MCF 10A (cell line): ENCODE results near the gene MYADML2. TPM values are rescaled to one million over a fixed set of nuclear protein-coding genes. Genes with fewer than 3 reads are reported as not detected.
"Not testable (repeated sequence)": the region's sequence is repeated elsewhere in the genome, so short reads cannot be mapped to it uniquely, and the experiment has no call there.

Experiments
- BruUV-seq: library from RNA; stranded (reverse); fragments of 400-500 nt; replicated peaks from 2 replicates; lab custom pipeline; 2021; lab: Mats Ljungman, UMichigan
- CTCF ChIA-PET: fragments of 300-600 bp; sonication (Branson Sonifier 250); formaldehyde crosslinking; extraction: SDS; loops from one replicate; lab custom pipeline; 2021; ENCODE audit warnings: antibody characterized with exemption, inconsistent platforms; lab: Yijun Ruan, JAX
- POLR2A ChIA-PET: fragments of 300-600, 350-650 bp; sonication (Branson Sonifier 250); formaldehyde crosslinking; extraction: SDS; loops from one replicate; lab custom pipeline; 2020; ENCODE audit warnings: antibody characterized with exemption, inconsistent platforms; lab: Yijun Ruan, JAX
- DNase-seq: peaks from one replicate; pipeline ENCODE4 v3.0.0-alpha.2; 2018; ENCODE audit not compliant: unreplicated experiment
- H3K27ac Mint-ChIP-seq: one replicate; pipeline ENCODE4 v1.8.0; 2022; ENCODE audit warnings: mild to moderate bottlenecking, low read depth, mixed read lengths; ENCODE audit not compliant: unreplicated experiment
- H3K27me3 Mint-ChIP-seq: one replicate; pipeline ENCODE4 v1.8.0; 2022; ENCODE audit warnings: mixed read lengths; ENCODE audit not compliant: insufficient read depth, unreplicated experiment
- H3K36me3 Mint-ChIP-seq: one replicate; pipeline ENCODE4 v1.8.0; 2022; ENCODE audit warnings: mild to moderate bottlenecking, moderate library complexity, mixed read lengths; ENCODE audit not compliant: insufficient read depth, unreplicated experiment
- H3K4me1 Mint-ChIP-seq: one replicate; pipeline ENCODE4 v1.8.0; 2022; ENCODE audit warnings: mixed read lengths; ENCODE audit not compliant: insufficient read depth, unreplicated experiment
- H3K4me3 Mint-ChIP-seq: one replicate; pipeline ENCODE4 v1.8.0; 2022; ENCODE audit warnings: mild to moderate bottlenecking, moderate library complexity, mixed read lengths; ENCODE audit not compliant: unreplicated experiment
- H3K9me3 Mint-ChIP-seq: one replicate; pipeline ENCODE4 v1.8.0; 2022; ENCODE audit warnings: mixed read lengths; ENCODE audit not compliant: unreplicated experiment
- CTCF ChIP-seq: fragments of 200-600 bp; IDR thresholded peaks from one replicate; pipeline ENCODE4 v1.8.0; 2022; ENCODE audit warnings: antibody characterized with exemption, mild to moderate bottlenecking; ENCODE audit not compliant: unreplicated experiment
- intact Hi-C: fragments of 100-400 bp; cut with micrococcal nuclease; formaldehyde crosslinking; loops from 2 replicates; pipeline ENCODE4 v1.14.1; 2022
- total RNA-seq: library from RNA; stranded (reverse); gene quantifications from 2 replicates; pipeline ENCODE4 v1.2.3, GENCODE V29; 2022

The MYADML2 gene
- total RNA-seq, 1 experiment from 2014 or later: not detected

- DNase-seq: no peak
- Mint-ChIP-seq H3K27me3 (no peaks in the 10 kb centered on the region), H3K9me3 (no peaks in the 10 kb centered on the region), H3K36me3 (peaks cover 63% of the 10 kb centered on the region), H3K4me1 (peaks cover 27% of the 10 kb centered on the region), H3K4me3 (no peak overlapping the region), H3K27ac (no peak overlapping the region)
- intact Hi-C loops: loop anchor here (10.0 kb wide), 1 partner anchor 54 kb away; the partner anchor contains the start of gene P4HB
- ChIA-PET POLR2A (no interaction called here), CTCF (no interaction called here)
- TF ChIP-seq CTCF: no peak
- BruUV-seq: no TSS peak
These were observed 28.0 kb downstream of the MYADML2 start for GRCh38 chr17:81918832-81919545.

- Mint-ChIP-seq H3K27ac (peak overlapping the region; percentile 87), H3K36me3 (peaks cover 64% of the 10 kb centered on the region), H3K4me1 (peaks cover 27% of the 10 kb centered on the region), H3K4me3 (peak overlapping the region; percentile 87)
- H3K9me3 Mint-ChIP-seq, DNase-seq, H3K27me3 Mint-ChIP-seq, CTCF ChIA-PET, BruUV-seq: not testable (repeated sequence)
- POLR2A ChIA-PET: interaction anchor here (1.6 kb wide), 1 partner anchor 21 kb away, joined by 6 read pairs; no protein-coding TSS in a partner anchor
- intact Hi-C loops: loop anchor here (10.0 kb wide), 1 partner anchor 54 kb away; the partner anchor contains the start of gene P4HB
These were observed 28.7 kb downstream of the MYADML2 start for GRCh38 chr17:81918333-81918669.

- H3K9me3 Mint-ChIP-seq: no peaks in the 10 kb centered on the region
- ChIA-PET CTCF (interaction anchor here (0.6 kb wide), 3 partner anchors 104 to 1279 kb away, joined by 3 to 4 read pairs (median 3); no protein-coding TSS in a partner anchor), POLR2A (interaction anchor here (0.7 to 2.8 kb wide), 18 partner anchors 9 to 364 kb away, joined by 3 to 59 read pairs (median 4); partner anchors contain the start of genes ARHGDIA, ARL16, CENPX and FASN)
- BruUV-seq: no TSS peak
- no peak for TF ChIP-seq CTCF
- no peaks in the 10 kb centered on the region for H3K27me3 Mint-ChIP-seq
- peaks cover 27% of the 10 kb centered on the region for H3K4me1 Mint-ChIP-seq
- H3K36me3 Mint-ChIP-seq: peaks cover 64% of the 10 kb centered on the region
- DNase-seq: peak; percentile 75
- intact Hi-C loops: loop anchor here (10.0 kb wide), 1 partner anchor 53 kb away; the partner anchor contains the start of gene P4HB
- H3K27ac Mint-ChIP-seq: peak within 1 kb of the TSS; percentile 87
- peak within 1 kb of the TSS; percentile 87 for H3K4me3 Mint-ChIP-seq
These were observed 29.3 kb downstream of the MYADML2 start, which contains the start of gene SIRT7 for GRCh38 chr17:81917565-81918332. Gene SIRT7, minus strand, starts transcription at chr17:81918176. Its CDS starts 45 bp downstream, at chr17:81918131.

- intact Hi-C loops: loop anchor here (10.0 kb wide), 1 partner anchor 52 kb away; the partner anchor contains the start of gene P4HB
- peak; percentile 82 for DNase-seq
- no peak for TF ChIP-seq CTCF
- H3K4me3 Mint-ChIP-seq: peak overlapping the region; percentile 87
- H3K36me3 Mint-ChIP-seq: peaks cover 64% of the 10 kb centered on the region
- no peaks in the 10 kb centered on the region for H3K9me3 Mint-ChIP-seq
- H3K27me3 Mint-ChIP-seq: no peaks in the 10 kb centered on the region
- H3K4me1 Mint-ChIP-seq: peaks cover 37% of the 10 kb centered on the region
- ChIA-PET CTCF (no interaction called here), POLR2A (interaction anchor here (0.6 to 2.8 kb wide), 18 partner anchors 10 to 621 kb away, joined by 3 to 59 read pairs (median 4); partner anchors contain the start of genes ARHGDIA, ARL16, CENPX and DUS1L)
- H3K27ac Mint-ChIP-seq: peak overlapping the region; percentile 76
- BruUV-seq: no TSS peak
These were observed 30.6 kb downstream of the MYADML2 start for GRCh38 chr17:81916234-81917001.
